GM18861 (cell line): ENCODE results near the gene CTNNA2.

ENCODE experiments used
- ATAC-seq: cut with Tn5 transposase; IDR thresholded peaks from one replicate; pipeline ENCODE4 v1.9.1; 2021; ENCODE audit not compliant: unreplicated experiment

Gene CTNNA2

DNA sequence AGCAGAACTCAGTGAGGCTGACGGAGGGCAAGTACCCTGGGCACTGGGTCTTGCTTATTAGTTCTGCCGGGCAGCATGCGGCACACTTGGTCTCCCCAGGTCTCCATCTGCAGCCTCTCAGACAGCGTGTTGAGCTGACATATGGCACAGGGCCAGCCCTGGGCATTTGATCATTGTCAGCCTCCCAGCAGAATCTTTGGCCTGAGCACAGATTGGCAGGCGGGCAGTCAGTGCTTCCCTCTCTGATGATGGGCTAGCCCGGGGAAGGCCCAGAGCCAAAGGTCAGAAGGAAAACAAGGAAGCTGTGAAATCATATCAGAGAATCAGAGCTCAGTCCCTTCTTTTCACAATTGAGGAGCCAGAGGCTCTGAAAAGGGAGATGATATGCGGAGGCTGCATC is 941.8 kb downstream of the CTNNA2 start:
- no peak for ATAC-seq

DNA sequence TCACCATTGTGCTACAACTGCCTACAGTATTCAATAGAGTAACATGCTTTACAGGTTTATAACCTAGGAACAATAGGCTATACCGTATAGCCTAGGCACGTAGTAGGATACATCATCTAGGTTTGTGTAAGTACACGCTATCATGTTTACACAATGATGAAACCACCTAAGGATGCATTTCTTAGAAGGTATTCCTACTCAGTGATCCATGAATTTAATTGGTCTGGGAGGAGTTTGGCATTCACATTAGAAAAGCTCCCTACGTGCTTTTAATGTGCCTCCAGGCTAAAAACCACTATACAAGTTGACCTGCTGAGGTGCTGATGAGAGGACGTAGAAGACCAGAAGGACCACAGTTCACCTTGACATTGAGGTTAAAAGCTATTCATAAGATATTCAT is 946.2 kb downstream of the CTNNA2 start:
- ATAC-seq: no peak

- no peak for ATAC-seq
These were observed 948.8 kb downstream of the CTNNA2 start for GRCh38 chr2:80461505-80462197.

DNA sequence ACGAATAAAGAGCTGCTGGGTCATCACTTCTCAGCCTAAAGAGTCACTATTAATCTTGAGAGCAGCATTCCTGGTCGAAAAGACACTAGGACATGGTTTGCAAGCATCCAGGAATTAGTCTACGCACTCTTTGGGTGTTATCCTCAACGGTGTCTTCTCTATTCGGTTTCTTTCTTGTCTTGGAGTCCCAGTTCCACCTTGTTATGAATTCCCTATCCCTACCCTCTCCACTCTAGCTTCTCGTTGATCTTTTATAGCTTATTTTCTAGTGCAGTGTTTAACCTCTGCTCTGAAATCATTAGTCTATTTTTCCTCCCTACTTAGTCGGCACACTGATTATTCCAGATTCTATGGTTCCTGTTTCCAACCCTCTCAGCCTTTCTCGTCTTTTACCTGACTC is 949.8 kb downstream of the CTNNA2 start:
- no peak for ATAC-seq

GRCh38 chr2:80464275-80464674 is 951.4 kb downstream of the CTNNA2 start:
- ATAC-seq: no peak

GRCh38 chr2:80467262-80467811 is 954.5 kb downstream of the CTNNA2 start:
- ATAC-seq: no peak

- ATAC-seq: no peak
These were observed 956.6 kb downstream of the CTNNA2 start for GRCh38 chr2:80469428-80469827.

DNA sequence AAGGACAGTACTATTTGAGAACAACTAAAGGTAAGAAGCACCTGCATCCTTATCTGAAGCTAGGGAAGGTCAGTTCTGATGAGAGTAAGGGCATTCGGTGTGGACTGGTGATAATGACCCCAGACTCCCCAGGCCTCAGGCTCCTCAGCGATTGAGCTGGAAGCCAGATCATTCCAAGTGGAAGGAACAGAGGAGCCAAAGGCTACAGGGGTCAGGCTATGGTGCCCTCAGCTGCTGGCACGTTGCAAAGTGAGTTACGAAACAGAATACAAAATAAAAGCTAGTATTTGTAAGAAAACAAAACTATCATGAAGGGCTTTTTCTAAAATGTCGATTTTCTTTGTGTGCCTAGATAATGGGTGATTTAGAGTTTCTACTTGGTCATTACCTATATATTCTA is 960.2 kb downstream of the CTNNA2 start:
- ATAC-seq: no peak

GRCh38 chr2:80473796-80474195 is 960.9 kb downstream of the CTNNA2 start:
- ATAC-seq: no peak

- no peak for ATAC-seq
These were observed 963.1 kb downstream of the CTNNA2 start for GRCh38 chr2:80475970-80476369.

DNA sequence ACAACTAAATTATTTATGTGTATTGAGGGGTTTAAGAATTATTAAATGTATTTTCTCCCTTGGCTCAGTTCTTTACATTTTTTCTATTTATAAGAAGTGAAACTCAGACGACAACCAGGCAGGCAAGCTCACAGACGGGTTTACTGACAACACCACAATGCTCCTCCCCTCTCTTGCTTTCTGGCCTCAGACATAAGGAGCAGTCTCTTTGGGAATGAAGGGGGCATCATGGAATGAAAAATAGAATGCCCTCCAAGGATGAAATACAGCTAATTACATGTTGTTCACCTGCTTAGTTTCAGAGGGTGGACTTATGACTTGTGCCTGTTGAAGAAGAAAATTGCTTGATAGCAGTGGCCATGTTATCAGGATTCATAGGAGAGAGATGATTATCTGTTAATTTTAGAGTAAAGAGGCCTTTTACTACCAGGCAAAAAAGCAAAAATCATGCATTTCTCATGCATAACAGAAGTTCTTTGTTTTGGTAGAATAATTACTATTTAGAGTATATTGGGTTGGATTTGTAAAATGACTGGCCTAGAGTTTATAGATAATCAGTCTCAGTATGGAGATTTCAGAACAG is 963.8 kb downstream of the CTNNA2 start:
- ATAC-seq: no peak

DNA sequence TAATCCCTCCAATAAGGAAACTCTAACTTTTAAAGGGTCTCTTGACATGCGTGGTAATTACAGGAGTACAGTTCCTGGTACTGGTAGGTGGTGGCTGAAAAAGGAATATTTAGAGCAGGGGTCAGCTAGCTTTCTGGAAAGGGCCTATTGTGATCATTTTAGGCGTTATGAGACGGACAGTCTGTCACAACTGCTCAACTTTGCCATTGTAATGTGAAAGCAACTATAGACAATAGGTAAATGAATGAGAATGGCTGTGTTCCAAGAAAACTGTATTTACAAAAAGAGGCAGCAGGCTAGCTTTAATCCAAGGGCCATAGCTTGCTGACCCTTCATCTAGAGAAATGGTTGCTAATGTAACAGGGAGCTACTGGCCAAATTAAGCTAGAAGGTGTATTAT is 969.4 kb downstream of the CTNNA2 start:
- ATAC-seq: no peak

DNA sequence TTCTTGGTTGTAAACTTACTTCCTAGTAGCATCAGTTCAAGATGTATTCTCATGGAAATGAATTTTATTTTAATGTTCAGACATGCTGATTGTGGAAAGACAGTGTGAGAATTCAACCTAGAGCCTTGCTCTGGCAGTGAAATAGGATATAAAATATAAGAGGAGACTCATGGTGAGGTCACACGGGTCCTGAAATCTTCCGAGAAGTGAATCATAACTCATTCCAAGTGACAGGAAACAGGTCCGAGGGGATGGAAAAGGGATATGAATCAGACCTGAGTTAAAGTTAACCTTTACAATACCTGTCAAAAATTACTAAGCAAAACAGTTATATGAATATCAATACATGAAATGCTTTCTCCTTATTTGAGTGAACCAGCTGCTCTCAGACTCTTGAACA is 976.9 kb downstream of the CTNNA2 start:
- no peak for ATAC-seq

GRCh38 chr2:80490964-80491363 is 978.1 kb downstream of the CTNNA2 start:
- no peak for ATAC-seq

DNA sequence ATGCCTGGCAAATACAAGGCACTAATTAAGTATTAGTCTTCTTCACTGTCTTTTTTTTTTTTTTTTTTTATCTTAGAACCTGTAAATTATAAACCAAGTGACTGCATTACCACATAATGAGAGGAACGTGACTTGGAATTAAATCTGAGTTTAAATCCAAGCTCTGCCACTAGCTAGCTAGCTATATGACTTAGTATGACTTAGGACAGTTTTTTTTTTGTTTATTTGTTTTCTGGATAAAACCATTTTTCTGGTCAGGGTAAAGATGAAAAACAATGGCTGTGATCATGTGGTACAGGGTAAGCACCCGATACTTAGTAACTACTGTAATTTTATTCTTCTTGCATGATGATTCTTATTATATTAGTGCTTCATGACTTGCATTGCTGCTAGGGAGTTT is 983.5 kb downstream of the CTNNA2 start:
- no peak for ATAC-seq

DNA sequence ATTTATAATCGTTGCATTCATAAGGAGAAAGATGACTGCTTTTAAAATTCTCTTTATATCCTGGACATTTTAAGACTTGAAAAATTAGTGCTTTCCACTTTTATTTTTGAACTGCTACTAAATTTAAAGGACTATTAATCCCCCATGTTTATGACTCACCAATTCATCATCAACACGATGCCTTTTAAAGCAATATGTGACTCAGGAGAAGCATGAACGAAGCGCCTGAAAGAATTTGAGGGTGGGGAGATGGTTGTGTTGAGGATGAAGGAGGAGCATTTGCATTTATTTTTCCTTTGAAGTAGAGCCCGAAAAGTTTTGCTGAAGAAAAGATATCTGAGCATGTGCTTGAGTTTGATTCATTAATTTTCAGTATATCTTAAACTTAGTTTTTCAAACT is 983.9 kb downstream of the CTNNA2 start:
- no peak for ATAC-seq

DNA sequence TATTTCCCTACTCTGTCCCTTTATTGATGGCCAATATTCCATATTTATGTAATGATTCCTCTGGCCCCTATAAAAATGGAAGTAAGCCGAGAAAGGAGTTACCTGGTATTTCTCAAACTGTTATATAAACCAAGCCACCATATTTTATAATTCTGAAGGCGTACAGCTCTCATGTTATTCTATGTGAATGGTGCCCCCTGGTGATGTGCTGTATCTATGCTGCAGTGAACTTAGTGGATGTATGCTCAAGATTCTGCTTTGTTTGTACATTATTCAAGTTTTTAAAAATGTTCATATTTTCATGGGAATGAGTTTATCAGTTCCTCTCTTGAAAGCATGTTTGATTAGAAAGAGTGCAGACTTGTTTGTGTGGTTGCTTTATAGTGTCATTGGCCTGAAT is 986.2 kb downstream of the CTNNA2 start:
- no peak for ATAC-seq

GRCh38 chr2:80501874-80502624 is 989.2 kb downstream of the CTNNA2 start:
- ATAC-seq: no peak

DNA sequence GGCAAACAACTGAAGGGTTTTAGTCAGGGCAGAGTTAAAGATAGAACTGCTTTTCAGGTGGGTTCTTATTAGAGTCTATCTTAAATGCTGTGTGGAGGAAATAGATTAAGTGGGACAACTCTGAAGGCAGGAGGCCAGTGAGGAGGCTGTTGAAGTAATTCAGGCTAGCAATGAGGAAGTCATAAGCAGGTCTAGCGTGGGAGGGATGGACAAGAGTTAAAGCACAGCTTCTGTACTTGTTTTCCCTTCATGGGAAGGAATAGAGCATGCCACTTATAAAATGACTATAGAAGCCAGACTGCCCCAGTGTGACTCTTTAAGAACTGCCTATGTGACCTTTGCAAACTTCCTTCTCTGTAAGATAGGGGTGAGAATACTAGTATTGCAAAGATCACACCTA is 993.7 kb downstream of the CTNNA2 start:
- ATAC-seq: no peak

DNA sequence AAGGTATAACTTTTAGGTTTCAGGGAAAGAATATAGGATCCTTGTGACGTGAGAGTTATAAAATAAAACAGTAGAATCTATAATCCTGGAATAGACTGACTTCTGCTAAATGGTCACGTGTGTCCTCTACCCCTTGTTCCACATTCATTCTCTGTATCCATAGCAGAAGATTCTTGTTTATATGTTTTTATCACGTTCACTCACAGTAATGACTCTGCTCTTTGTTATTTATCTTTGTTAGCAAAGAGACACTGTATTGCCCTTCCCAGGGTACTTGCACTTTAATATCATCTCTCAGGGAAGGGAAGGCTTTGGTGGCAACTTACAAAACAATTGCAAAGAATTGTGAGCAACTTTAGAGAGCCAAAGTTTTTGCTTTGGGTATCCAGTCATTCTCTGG is 997.9 kb downstream of the CTNNA2 start:
- no peak for ATAC-seq

- no peak for ATAC-seq
These were observed 1003.1 kb downstream of the CTNNA2 start for GRCh38 chr2:80515964-80516363.

GRCh38 chr2:80517316-80517715 is 1004.5 kb downstream of the CTNNA2 start:
- ATAC-seq: no peak
